ENCODE measurements around the gene TARP.

TARP gene

DNA sequence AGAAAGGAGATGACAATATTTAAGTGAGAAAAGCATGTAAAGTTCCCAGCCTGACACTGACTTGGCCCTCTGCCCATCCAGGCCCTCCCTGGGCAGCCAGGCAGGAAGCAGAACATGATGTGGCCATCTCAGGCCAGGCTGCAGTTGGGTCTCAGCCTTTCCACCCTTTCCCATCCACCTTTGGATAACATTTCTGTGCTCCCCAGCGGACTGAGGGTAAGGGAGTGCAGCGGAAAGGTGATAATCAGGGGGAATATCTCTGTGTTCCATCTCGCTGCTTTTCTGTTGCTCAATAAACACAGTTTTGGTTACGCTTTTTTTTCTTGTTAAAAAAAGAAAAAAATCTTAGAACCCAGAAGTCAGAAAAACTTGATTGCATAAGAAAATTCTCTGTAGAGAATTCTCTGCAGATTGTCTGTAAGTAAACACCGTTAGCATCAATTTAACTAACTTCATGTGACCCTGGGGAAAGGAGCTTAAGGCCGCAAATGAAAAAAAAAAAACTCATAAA, 37.2 kb upstream of the TARP start:
- TF ChIP-seq EGR1 (IDR thresholded peaks at IDR 0.05): no peak
- TF ChIP-seq TAF1 (IDR thresholded peaks at IDR 0.05; ENCODE audit: low read depth): no peak
- no peak for TF ChIP-seq CREB1 (IDR thresholded peaks at IDR 0.05; ENCODE audit: low read depth)
- TF ChIP-seq EP300 (IDR thresholded peaks at IDR 0.05; ENCODE audit: borderline replicate concordance): no peak
- TF ChIP-seq, protein P1, sequence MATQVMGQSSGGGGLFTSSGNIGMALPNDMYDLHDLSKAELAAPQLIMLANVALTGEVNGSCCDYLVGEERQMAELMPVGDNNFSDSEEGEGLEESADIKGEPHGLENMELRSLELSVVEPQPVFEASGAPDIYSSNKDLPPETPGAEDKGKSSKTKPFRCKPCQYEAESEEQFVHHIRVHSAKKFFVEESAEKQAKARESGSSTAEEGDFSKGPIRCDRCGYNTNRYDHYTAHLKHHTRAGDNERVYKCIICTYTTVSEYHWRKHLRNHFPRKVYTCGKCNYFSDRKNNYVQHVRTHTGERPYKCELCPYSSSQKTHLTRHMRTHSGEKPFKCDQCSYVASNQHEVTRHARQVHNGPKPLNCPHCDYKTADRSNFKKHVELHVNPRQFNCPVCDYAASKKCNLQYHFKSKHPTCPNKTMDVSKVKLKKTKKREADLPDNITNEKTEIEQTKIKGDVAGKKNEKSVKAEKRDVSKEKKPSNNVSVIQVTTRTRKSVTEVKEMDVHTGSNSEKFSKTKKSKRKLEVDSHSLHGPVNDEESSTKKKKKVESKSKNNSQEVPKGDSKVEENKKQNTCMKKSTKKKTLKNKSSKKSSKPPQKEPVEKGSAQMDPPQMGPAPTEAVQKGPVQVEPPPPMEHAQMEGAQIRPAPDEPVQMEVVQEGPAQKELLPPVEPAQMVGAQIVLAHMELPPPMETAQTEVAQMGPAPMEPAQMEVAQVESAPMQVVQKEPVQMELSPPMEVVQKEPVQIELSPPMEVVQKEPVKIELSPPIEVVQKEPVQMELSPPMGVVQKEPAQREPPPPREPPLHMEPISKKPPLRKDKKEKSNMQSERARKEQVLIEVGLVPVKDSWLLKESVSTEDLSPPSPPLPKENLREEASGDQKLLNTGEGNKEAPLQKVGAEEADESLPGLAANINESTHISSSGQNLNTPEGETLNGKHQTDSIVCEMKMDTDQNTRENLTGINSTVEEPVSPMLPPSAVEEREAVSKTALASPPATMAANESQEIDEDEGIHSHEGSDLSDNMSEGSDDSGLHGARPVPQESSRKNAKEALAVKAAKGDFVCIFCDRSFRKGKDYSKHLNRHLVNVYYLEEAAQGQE (IDR thresholded peaks at IDR 0.05; ENCODE audit: low read depth): no peak

DNA sequence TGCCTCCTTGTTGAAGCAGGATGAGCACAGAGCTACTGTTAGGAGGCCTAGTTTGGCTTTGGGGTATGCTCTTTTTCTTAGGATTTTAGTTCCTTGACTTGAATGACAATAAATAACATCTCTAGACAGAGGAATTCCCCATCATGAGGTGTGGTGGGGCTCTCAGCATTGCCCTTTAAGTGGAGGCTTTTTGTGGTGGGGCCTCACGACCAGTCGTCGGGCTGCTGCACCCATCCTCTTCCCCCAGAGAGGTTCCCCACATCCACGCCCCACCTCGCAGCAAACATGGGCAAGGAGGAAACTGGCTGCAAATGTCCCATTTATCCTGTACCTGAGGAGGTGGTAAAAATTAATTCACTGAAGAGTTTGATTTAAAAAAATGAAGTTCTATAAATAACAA, 36.1 kb upstream of the TARP start:
- no peak for TF ChIP-seq EGR1 (IDR thresholded peaks at IDR 0.05)
- no peak for TF ChIP-seq FOXM1 (IDR thresholded peaks at IDR 0.05; ENCODE audit: borderline replicate concordance, low read depth)
- no peak for TF ChIP-seq CREB1 (IDR thresholded peaks at IDR 0.05; ENCODE audit: low read depth)
- no peak for TF ChIP-seq TAF1 (IDR thresholded peaks at IDR 0.05; ENCODE audit: low read depth)

GRCh38 chr7:38308140-38308539, 34.7 kb upstream of the TARP start:
- no peak for TF ChIP-seq USF1 (IDR thresholded peaks at IDR 0.05)
- TF ChIP-seq CEBPB (IDR thresholded peaks at IDR 0.05): no peak
- TF ChIP-seq TCF12 (IDR thresholded peaks at IDR 0.05; ENCODE audit: low read depth): no peak
- TF ChIP-seq MAX (IDR thresholded peaks at IDR 0.05): no peak
- no peak for TF ChIP-seq EGR1 (IDR thresholded peaks at IDR 0.05)
- no peak for TF ChIP-seq EP300 (IDR thresholded peaks at IDR 0.05; ENCODE audit: borderline replicate concordance)
- TF ChIP-seq YY1 (IDR thresholded peaks at IDR 0.05; ENCODE audit: low read depth): no peak
- TF ChIP-seq CREB1 (IDR thresholded peaks at IDR 0.05; ENCODE audit: low read depth): no peak
- TF ChIP-seq TAF1 (IDR thresholded peaks at IDR 0.05; ENCODE audit: low read depth): no peak
- TF ChIP-seq RAD21 (IDR thresholded peaks at IDR 0.05; ENCODE audit: low read depth): no peak
- no peak for TF ChIP-seq FOXM1 (IDR thresholded peaks at IDR 0.05; ENCODE audit: borderline replicate concordance, low read depth)
- TF ChIP-seq, protein P1 (IDR thresholded peaks at IDR 0.05; ENCODE audit: low read depth): no peak
- no peak for TF ChIP-seq ZBTB7A (IDR thresholded peaks at IDR 0.05; ENCODE audit: low read depth)

GRCh38 chr7:38307640-38308039, 34.2 kb upstream of the TARP start:
- TF ChIP-seq EP300 (IDR thresholded peaks at IDR 0.05; ENCODE audit: borderline replicate concordance) (no peak), USF1 (IDR thresholded peaks at IDR 0.05) (no peak), YY1 (IDR thresholded peaks at IDR 0.05; ENCODE audit: low read depth) (no peak), EGR1 (IDR thresholded peaks at IDR 0.05) (no peak), ZBTB7A (IDR thresholded peaks at IDR 0.05; ENCODE audit: low read depth) (no peak), TCF12 (IDR thresholded peaks at IDR 0.05; ENCODE audit: low read depth) (no peak), MAX (IDR thresholded peaks at IDR 0.05) (no peak), CREB1 (IDR thresholded peaks at IDR 0.05; ENCODE audit: low read depth) (no peak), TEAD4 (IDR thresholded peaks at IDR 0.05) (no peak), NFIC (IDR thresholded peaks at IDR 0.05) (no peak), RAD21 (IDR thresholded peaks at IDR 0.05; ENCODE audit: low read depth) (no peak), TAF1 (IDR thresholded peaks at IDR 0.05; ENCODE audit: low read depth) (no peak), CEBPB (IDR thresholded peaks at IDR 0.05) (no peak), FOXM1 (IDR thresholded peaks at IDR 0.05; ENCODE audit: borderline replicate concordance, low read depth) (no peak)
- TF ChIP-seq, protein P1 (IDR thresholded peaks at IDR 0.05; ENCODE audit: low read depth): no peak

- TF ChIP-seq EP300 (IDR thresholded peaks at IDR 0.05; ENCODE audit: borderline replicate concordance) (no peak), USF1 (IDR thresholded peaks at IDR 0.05) (no peak), RAD21 (IDR thresholded peaks at IDR 0.05; ENCODE audit: low read depth) (no peak), EGR1 (IDR thresholded peaks at IDR 0.05) (no peak), ZBTB7A (IDR thresholded peaks at IDR 0.05; ENCODE audit: low read depth) (no peak), TAF1 (IDR thresholded peaks at IDR 0.05; ENCODE audit: low read depth) (no peak), FOXM1 (IDR thresholded peaks at IDR 0.05; ENCODE audit: borderline replicate concordance, low read depth) (no peak), MAX (IDR thresholded peaks at IDR 0.05) (no peak), CEBPB (IDR thresholded peaks at IDR 0.05) (no peak), NFIC (IDR thresholded peaks at IDR 0.05) (no peak)
- TF ChIP-seq, protein P1 (IDR thresholded peaks at IDR 0.05; ENCODE audit: low read depth): no peak
These were observed 33.5 kb upstream of the TARP start for GRCh38 chr7:38306914-38307313.

All from Ishikawa (cell line).